ENCODE measurements around the gene NANOG. TPM values are rescaled to one million over a fixed set of nuclear protein-coding genes. Genes with fewer than 3 reads are reported as not detected.
"Not testable (repeated sequence)": the region's sequence is repeated elsewhere in the genome, so short reads cannot be mapped to it uniquely, and the experiment has no call there.

Gene NANOG
- total RNA-seq, 2 donors from 2014 or later, result 0.66 to 2.3 TPM

- Histone ChIP-seq H3K36me3 (replicated peaks in 1 of 2; ENCODE audit: insufficient read depth in 1 of 2, low read depth in 2 of 2) (no peaks in the 10 kb centered on the region), H3K27me3 (no peaks in the 10 kb centered on the region), H3K9me3 (no peaks in the 10 kb centered on the region), H3K4me3 (no peak overlapping the region), H3K4me1 (no peaks in the 10 kb centered on the region), H3K27ac (no peak overlapping the region)
- ATAC-seq (no peak), DNase-seq (no peak)
- TF ChIP-seq POLR2A (IDR thresholded peaks at IDR 0.05) (no peak), CTCF (IDR thresholded peaks at IDR 0.05) (no peak)
- intact Hi-C loops (cut with DNase I), result no loop called here
- 40 to 53% methylated on average over 3 of the region's 3 CpGs for WGBS, 2 donors
These were observed 19.2 kb upstream of the NANOG start for GRCh38 chr12:7769999-7770398.

GRCh38 chr12:7781274-7781673 lies 7.9 kb upstream of the NANOG start:
- H3K36me3 ChIP-seq (replicated peaks in 1 of 2; ENCODE audit: insufficient read depth in 1 of 2, low read depth in 2 of 2), result no peaks in the 10 kb centered on the region
- intact Hi-C loops (cut with DNase I), result no loop called here
- 61 to 76% methylated on average over 3 of the region's 3 CpGs for WGBS, 2 donors
- TF ChIP-seq POLR2A (IDR thresholded peaks at IDR 0.05) (no peak), CTCF (IDR thresholded peaks at IDR 0.05) (no peak)
- H3K4me1 ChIP-seq, result no peaks in the 10 kb centered on the region
- no peak overlapping the region for H3K27ac ChIP-seq
- no peaks in the 10 kb centered on the region for H3K27me3 ChIP-seq
- DNase-seq, result no peak
- ATAC-seq, result no peak
- H3K9me3 ChIP-seq, result no peaks in the 10 kb centered on the region
- no peak overlapping the region for H3K4me3 ChIP-seq

GRCh38 chr12:7782055-7782454 lies 7.1 kb upstream of the NANOG start:
- Histone ChIP-seq H3K4me1 (no peaks in the 10 kb centered on the region), H3K36me3 (replicated peaks in 1 of 2; ENCODE audit: insufficient read depth in 1 of 2, low read depth in 2 of 2) (no peaks in the 10 kb centered on the region), H3K4me3 (no peak overlapping the region), H3K27me3 (no peaks in the 10 kb centered on the region), H3K9me3 (no peaks in the 10 kb centered on the region), H3K27ac (no peak overlapping the region)
- TF ChIP-seq POLR2A (IDR thresholded peaks at IDR 0.05) (no peak), CTCF (IDR thresholded peaks at IDR 0.05) (no peak)
- no peak for ATAC-seq
- no peak for DNase-seq
- 86 to 90% methylated on average over 6 of the region's 6 CpGs for WGBS, 2 donors
- intact Hi-C loops (cut with DNase I), result no loop called here

- H3K36me3 ChIP-seq (replicated peaks in 1 of 2; ENCODE audit: insufficient read depth in 1 of 2, low read depth in 2 of 2); H3K4me1 ChIP-seq; DNase-seq; H3K4me3 ChIP-seq; intact Hi-C loops (cut with DNase I); H3K27ac ChIP-seq; H3K9me3 ChIP-seq; ATAC-seq; H3K27me3 ChIP-seq: not testable (repeated sequence)
- 87 to 96% methylated on average over 9 of the region's 9 CpGs for WGBS, 2 donors
These were observed 5.8 kb upstream of the NANOG start for GRCh38 chr12:7783433-7783832.

GRCh38 chr12:7784701-7785100 lies 4.5 kb upstream of the NANOG start:
- intact Hi-C loops (cut with DNase I), result no loop called here
- Histone ChIP-seq H3K36me3 (replicated peaks in 1 of 2; ENCODE audit: insufficient read depth in 1 of 2, low read depth in 2 of 2) (no peaks in the 10 kb centered on the region), H3K4me3 (no peak overlapping the region), H3K4me1 (peaks cover 5% of the 10 kb centered on the region), H3K27me3 (no peaks in the 10 kb centered on the region), H3K9me3 (no peaks in the 10 kb centered on the region), H3K27ac (no peak overlapping the region)
- DNase-seq (no peak), ATAC-seq (no peak)
- 52 to 61% methylated on average over 2 of the region's 2 CpGs for WGBS, 2 donors
- no peak for TF ChIP-seq CTCF (IDR thresholded peaks at IDR 0.05)
- no peak for TF ChIP-seq POLR2A (IDR thresholded peaks at IDR 0.05)

Measured in body of pancreas (tissue), 4 donors.